A549 (cell line): ENCODE data around the gene SURF1. TPM values are rescaled to one million over a fixed set of nuclear protein-coding genes. Genes with fewer than 3 reads are reported as not detected.

ENCODE experiments used
- ATAC-seq, 2 experiments: fragments of 200-7000 bp in 1 of 2; fragments of >200 bp in 1 of 2; cut with Nextera tagmentation in 1 of 2; cut with Tn5 transposase in 1 of 2; 3 replicates each; pipeline versions ENCODE4 v1.8.0 to v1.9.1; 2018 to 2020; ENCODE audit warnings: mild to moderate bottlenecking in 1 of 2, moderate library complexity in 1 of 2
- CTCF ChIA-PET: fragments of 300-600 bp; sonication (Branson Sonifier 250); formaldehyde crosslinking; extraction: SDS; loops from one replicate; lab custom pipeline; 2021; ENCODE audit warnings: antibody characterized with exemption, inconsistent platforms; lab: Yijun Ruan, JAX
- POLR2A ChIA-PET: fragments of 350-600 bp; formaldehyde crosslinking; extraction: SDS; loops from one replicate; lab custom pipeline; 2021; ENCODE audit warnings: antibody characterized with exemption, inconsistent platforms; lab: Yijun Ruan, JAX
- DNase-seq, 2 experiments: peaks; one replicate each; pipeline versions ENCODE4 v3.0.0 to v3.0.0-alpha.2; 2011 to 2016; ENCODE audit warnings: low read depth in 1 of 2, low spot score in 1 of 2
- FAIRE-seq: peaks from 2 replicates; lab custom pipeline; 2011; peaks lifted over from hg19 to GRCh38; lab: Jason Lieb, UNC
- H3K27ac ChIP-seq, 2 experiments: fragments of >200 bp; sonication (Bioruptor Twin); formaldehyde crosslinking; 3 replicates each; pipeline ENCODE4 v1.5.1; 2016 to 2017
- H3K4me1 ChIP-seq: fragments of >200 bp; sonication (Bioruptor Twin); formaldehyde crosslinking; 3 replicates; pipeline ENCODE4 v1.6.1; 2016
- H3K4me2 ChIP-seq: fragments of >200 bp; sonication (Bioruptor Twin); formaldehyde crosslinking; 3 replicates; pipeline ENCODE4 v1.6.1; 2016
- H3K4me3 ChIP-seq: fragments of >200 bp; sonication (Bioruptor Twin); formaldehyde crosslinking; 3 replicates; pipeline ENCODE4 v1.5.1; 2016
- H3K9me3 ChIP-seq: fragments of >200 bp; sonication (Bioruptor Twin); formaldehyde crosslinking; 3 replicates; pipeline ENCODE4 v1.6.1; 2016
- FOSL2 ChIP-seq, 2 experiments: fragments of 450-650 bp in 1 of 2; fragments of >200 bp in 1 of 2; sonication (Bioruptor Twin) in 1 of 2; formaldehyde crosslinking; IDR thresholded peaks; 2 replicates each; pipeline versions ENCODE4 v1.5.0 to v1.6.1; 2016 to 2020; ENCODE audit warnings: mild to moderate bottlenecking in 1 of 2, moderate library complexity in 1 of 2
- HDAC2 ChIP-seq: fragments of 200-600 bp; sonication (generic); IDR thresholded peaks from 2 replicates; pipeline ENCODE4 v1.6.1; 2016
- HOXB13 ChIP-seq: fragments of 250-450 bp; sonication (Bioruptor Pico); IDR thresholded peaks from 2 replicates; pipeline ENCODE4 v1.5.0; 2020; ENCODE audit warnings: low read depth, mild to moderate bottlenecking, moderate library complexity
- HOXB5 ChIP-seq: fragments of 250-450 bp; sonication (Bioruptor Pico); IDR thresholded peaks from 2 replicates; pipeline ENCODE4 v1.5.0; 2020; ENCODE audit warnings: mild to moderate bottlenecking, moderate library complexity
- JUN ChIP-seq, 2 experiments: fragments of >200 bp; sonication (Bioruptor Twin); formaldehyde crosslinking; IDR thresholded peaks; 2 replicates in 1 of 2; 3 replicates in 1 of 2; pipeline ENCODE4 v1.6.1; 2016 to 2017
- KDM1A ChIP-seq: fragments of 200-600 bp; sonication (generic); IDR thresholded peaks from 2 replicates; pipeline ENCODE4 v1.6.1; 2016; ENCODE audit warnings: low read depth, mild to moderate bottlenecking
- KDM5A ChIP-seq: fragments of 200-600 bp; sonication (generic); IDR thresholded peaks from 2 replicates; pipeline ENCODE4 v1.6.1; 2016; ENCODE audit warnings: antibody characterized with exemption, mild to moderate bottlenecking
- MAZ ChIP-seq: fragments of 150-350 bp; IDR thresholded peaks from 2 replicates; pipeline ENCODE4 v1.6.1; 2014; ENCODE audit warnings: antibody characterized with exemption, low read depth, low read length, borderline replicate concordance
- NFE2L2 ChIP-seq: fragments of 150-350 bp; conservative IDR thresholded peaks from 2 replicates; pipeline ENCODE4 v1.6.1; 2014; ENCODE audit warnings: low read length
- PHF8 ChIP-seq: fragments of 200-600 bp; sonication (generic); IDR thresholded peaks from 2 replicates; pipeline ENCODE4 v1.6.1; 2016; ENCODE audit warnings: low read depth, mild to moderate bottlenecking, antibody characterized with exemption, moderate library complexity, borderline replicate concordance
- POLR2A ChIP-seq: IDR thresholded peaks from 2 replicates; pipeline ENCODE4 v1.6.1; 2012; ENCODE audit warnings: mild to moderate bottlenecking, low read length
- RAD21 ChIP-seq, 2 experiments: fragments of >200 bp in 1 of 2; sonication (Bioruptor Twin) in 1 of 2; formaldehyde crosslinking in 1 of 2; IDR thresholded peaks in 1 of 2; conservative IDR thresholded peaks in 1 of 2; 2 replicates in 1 of 2; 3 replicates in 1 of 2; pipeline ENCODE4 v1.6.1; 2012 to 2018; ENCODE audit warnings: inconsistent platforms in 1 of 2
- RARB ChIP-seq: fragments of 250-450 bp; sonication (Bioruptor Pico); IDR thresholded peaks from 2 replicates; pipeline ENCODE4 v1.8.0; 2021; ENCODE audit warnings: mild to moderate bottlenecking, moderate library complexity
- RCOR1 ChIP-seq: fragments of 150-350 bp; IDR thresholded peaks from 2 replicates; pipeline ENCODE4 v1.6.1; 2014; ENCODE audit warnings: antibody characterized with exemption, low read length, low read depth
- SMC3 ChIP-seq: fragments of >200 bp; sonication (Bioruptor Twin); formaldehyde crosslinking; IDR thresholded peaks from 3 replicates; pipeline ENCODE4 v1.6.1; 2018; ENCODE audit warnings: inconsistent platforms
- ZC3H11A ChIP-seq: fragments of 450-650 bp; IDR thresholded peaks from 2 replicates; pipeline ENCODE4 v1.6.1; 2014; ENCODE audit warnings: antibody characterized with exemption, mild to moderate bottlenecking
- ZFP36 ChIP-seq: fragments of 450-650 bp; IDR thresholded peaks from 2 replicates; pipeline ENCODE4 v1.6.1; 2014; ENCODE audit warnings: borderline replicate concordance; ENCODE audit not compliant: partially characterized antibody
- WGBS: methylation state at CpG from one replicate; pipeline ENCODE4 v1.1.6; 2017; ENCODE audit errors: missing lambda C conversion rate; 5-methylcytosine and 5-hydroxymethylcytosine counted together
- polyA plus RNA-seq, 4 experiments: library from polyadenylated mRNA; depleted of rRNA in 3 of 4; stranded (reverse); fragments of >200 nt; fragmentation: RNase III in 1 of 4; extraction: RNeasy Plus Mini Kit Qiagen cat#74134 plus additional on column Dnase treatment in 1 of 4; gene quantifications; 2 replicates in 3 of 4; 3 replicates in 1 of 4; pipeline ENCODE4 v1.2.3, GENCODE V29; 2011 to 2017
- TF ChIP-seq, protein P1 (sequence below): IDR thresholded peaks from 2 replicates; pipeline ENCODE4 v1.6.1; 2012
- TF ChIP-seq, protein P2 (sequence below): fragments of 250-450 bp; sonication (Bioruptor Pico); IDR thresholded peaks from 2 replicates; pipeline ENCODE4 v1.5.0; 2021; ENCODE audit warnings: mild to moderate bottlenecking, moderate library complexity, borderline replicate concordance
- TF ChIP-seq, protein P3 (sequence below): fragments of 250-450 bp; sonication (Bioruptor Pico); IDR thresholded peaks from 2 replicates; pipeline ENCODE4 v1.5.0; 2020; ENCODE audit warnings: low read depth, mild to moderate bottlenecking, moderate library complexity
- TF ChIP-seq, protein P4 (sequence below): fragments of 450-650 bp; IDR thresholded peaks from 2 replicates; pipeline ENCODE4 v1.6.1; 2014; ENCODE audit warnings: antibody characterized with exemption

SURF1 gene
- polyA plus RNA-seq, 2 of the 4 experiments (the other 2 are of a cell fraction): 28.6 to 47.5 TPM

DNA sequence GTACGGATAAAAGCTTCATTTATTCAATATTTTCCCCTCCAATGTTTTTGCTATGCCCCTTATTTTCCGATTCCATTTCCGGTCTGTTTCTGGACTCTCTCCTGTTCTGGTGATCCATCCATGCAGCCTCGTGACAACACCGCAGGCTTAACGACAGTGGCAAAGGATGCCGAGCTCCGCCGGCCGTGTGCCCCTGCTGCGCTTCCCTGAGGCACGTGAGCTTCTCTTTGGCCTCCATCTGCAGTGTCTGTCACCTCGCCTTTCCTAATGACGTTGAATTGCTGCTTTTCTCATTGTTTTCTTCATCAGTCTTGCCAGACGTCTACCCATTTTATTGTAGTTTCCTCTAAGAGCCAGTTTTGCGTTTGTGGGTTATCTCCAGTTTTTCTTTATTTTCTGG lies 49.0 kb downstream of the SURF1 start:
- no peak for DNase-seq
- ChIA-PET POLR2A (no interaction called here), CTCF (interaction anchor here (0.8 to 2.7 kb wide), 7 partner anchors 11 to 179 kb away, joined by 3 to 11 read pairs (median 3); no protein-coding TSS in a partner anchor)
- ATAC-seq: no peak
- Histone ChIP-seq H3K4me3 (no peak overlapping the region), H3K9me3 (peaks cover 10% of the 10 kb centered on the region; the same call in 2 of the 3 replicates), H3K4me1 (no peaks in the 10 kb centered on the region), H3K4me2 (no peak overlapping the region)
- TF ChIP-seq HDAC2: no peak
- TF ChIP-seq, protein P1, sequence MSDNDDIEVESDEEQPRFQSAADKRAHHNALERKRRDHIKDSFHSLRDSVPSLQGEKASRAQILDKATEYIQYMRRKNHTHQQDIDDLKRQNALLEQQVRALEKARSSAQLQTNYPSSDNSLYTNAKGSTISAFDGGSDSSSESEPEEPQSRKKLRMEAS: no peak
- no peak for TF ChIP-seq NFE2L2
- no peak for TF ChIP-seq HOXB13 (CRISPR knock-in tag)
- TF ChIP-seq, protein P2, sequence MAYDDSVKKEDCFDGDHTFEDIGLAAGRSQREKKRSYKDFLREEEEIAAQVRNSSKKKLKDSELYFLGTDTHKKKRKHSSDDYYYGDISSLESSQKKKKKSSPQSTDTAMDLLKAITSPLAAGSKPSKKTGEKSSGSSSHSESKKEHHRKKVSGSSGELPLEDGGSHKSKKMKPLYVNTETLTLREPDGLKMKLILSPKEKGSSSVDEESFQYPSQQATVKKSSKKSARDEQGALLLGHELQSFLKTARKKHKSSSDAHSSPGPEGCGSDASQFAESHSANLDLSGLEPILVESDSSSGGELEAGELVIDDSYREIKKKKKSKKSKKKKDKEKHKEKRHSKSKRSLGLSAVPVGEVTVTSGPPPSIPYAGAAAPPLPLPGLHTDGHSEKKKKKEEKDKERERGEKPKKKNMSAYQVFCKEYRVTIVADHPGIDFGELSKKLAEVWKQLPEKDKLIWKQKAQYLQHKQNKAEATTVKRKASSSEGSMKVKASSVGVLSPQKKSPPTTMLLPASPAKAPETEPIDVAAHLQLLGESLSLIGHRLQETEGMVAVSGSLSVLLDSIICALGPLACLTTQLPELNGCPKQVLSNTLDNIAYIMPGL: no peak
- no peak for TF ChIP-seq FOSL2 (IDR thresholded peaks at IDR 0.05)
- no peak for TF ChIP-seq FOSL2 (CRISPR knock-in tag; IDR thresholded peaks at IDR 0.05)
- TF ChIP-seq KDM5A: no peak
- no peak for TF ChIP-seq JUN (IDR thresholded peaks at IDR 0.05)
- no peak for TF ChIP-seq RARB
- no peak for TF ChIP-seq HOXB5 (CRISPR knock-in tag)
- TF ChIP-seq ZFP36: no peak
- TF ChIP-seq, all 56 proteins: peak for 0
- FAIRE-seq: no peak
- 73% methylated on average over 16 of the region's 16 CpGs for WGBS
- H3K27ac ChIP-seq: no peak overlapping the region

DNA sequence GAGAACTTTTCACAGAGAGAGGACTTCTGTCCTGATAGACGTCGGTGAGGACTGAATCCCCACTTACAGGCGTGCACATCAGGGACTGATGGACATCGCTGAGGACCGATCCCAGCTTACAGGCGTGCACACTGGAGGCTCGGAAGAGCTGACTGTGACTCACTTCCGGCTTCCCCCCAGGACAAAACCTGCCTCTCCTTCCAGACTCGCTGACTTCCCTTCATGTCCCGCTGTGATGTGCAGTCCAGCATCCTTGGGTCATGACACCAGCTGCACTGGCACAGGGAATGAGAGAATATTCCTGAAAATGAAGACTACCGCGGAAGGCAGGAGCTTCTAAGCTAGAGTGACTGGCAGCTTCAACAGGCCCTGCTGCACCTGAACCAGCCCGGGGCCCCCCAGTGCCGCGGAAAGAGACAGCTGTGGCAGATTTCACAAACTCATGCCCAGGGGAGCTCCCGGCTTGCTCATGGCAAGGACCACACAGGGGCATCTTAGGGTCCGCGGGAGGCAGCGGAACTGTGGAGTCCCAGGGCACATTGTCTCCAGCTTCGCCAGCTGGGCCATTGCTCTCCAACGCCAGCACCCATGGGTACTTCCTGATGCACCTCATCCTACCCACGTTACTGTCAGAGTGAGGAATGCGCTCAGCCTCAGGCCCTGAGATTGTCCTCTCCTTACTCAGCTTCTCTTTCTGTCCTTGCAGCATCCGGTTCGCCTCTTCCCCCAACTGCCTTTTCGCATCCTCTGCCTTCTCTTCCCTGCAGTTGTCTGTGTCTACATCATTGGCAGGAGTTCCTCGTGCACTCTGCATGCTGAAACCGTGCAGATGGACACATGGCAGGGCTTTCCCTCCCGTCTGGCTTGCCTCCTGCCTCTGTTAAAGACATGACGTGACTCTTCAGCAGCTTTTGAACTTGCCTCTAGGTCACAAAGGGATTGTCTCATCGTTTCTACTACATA lies 49.8 kb downstream of the SURF1 start:
- H3K4me3 ChIP-seq: no peak overlapping the region
- no peak overlapping the region for H3K4me2 ChIP-seq
- DNase-seq: no peak
- peaks cover 10% of the 10 kb centered on the region; the same call in 2 of the 3 replicates for H3K9me3 ChIP-seq
- no peak overlapping the region for H3K27ac ChIP-seq
- CTCF ChIA-PET: interaction anchor here (0.6 to 2.7 kb wide), 9 partner anchors 11 to 180 kb away, joined by 3 to 11 read pairs (median 3); no protein-coding TSS in a partner anchor
- POLR2A ChIA-PET: no interaction called here
- no peaks in the 10 kb centered on the region for H3K4me1 ChIP-seq
- no peak for FAIRE-seq
- WGBS: 58% methylated on average over 31 of the region's 31 CpGs
- TF ChIP-seq RCOR1 (no peak), PHF8 (no peak), SMC3 (no peak), ZC3H11A (no peak)
- TF ChIP-seq, protein P3, sequence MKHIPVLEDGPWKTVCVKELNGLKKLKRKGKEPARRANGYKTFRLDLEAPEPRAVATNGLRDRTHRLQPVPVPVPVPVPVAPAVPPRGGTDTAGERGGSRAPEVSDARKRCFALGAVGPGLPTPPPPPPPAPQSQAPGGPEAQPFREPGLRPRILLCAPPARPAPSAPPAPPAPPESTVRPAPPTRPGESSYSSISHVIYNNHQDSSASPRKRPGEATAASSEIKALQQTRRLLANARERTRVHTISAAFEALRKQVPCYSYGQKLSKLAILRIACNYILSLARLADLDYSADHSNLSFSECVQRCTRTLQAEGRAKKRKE (CRISPR knock-in tag): no peak
- TF ChIP-seq, protein P2: no peak
- peak in 1 of 2 experiments; percentile 27; a peak in 3 of 6 replicates for ATAC-seq

DNA sequence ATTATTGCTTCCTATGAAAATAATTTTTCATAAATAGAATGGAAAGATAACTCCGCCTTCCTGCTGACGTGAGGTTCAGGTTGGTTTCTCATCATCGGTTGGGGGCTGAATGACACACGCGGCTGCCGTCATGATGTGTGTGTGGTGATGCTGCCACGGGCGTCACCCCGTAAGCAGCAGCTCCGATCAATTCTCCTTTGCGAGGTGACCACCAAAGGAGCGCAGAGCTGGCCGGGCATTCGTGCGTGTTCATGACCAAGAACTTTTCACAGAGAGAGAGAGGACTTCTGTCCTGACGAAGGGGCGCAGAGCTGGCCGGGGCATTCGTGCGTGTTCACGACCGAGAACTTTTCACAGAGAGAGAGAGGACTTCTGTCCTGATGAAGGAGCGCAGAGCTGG lies 50.6 kb downstream of the SURF1 start:
- Histone ChIP-seq H3K9me3 (peaks cover 10% of the 10 kb centered on the region; the same call in 2 of the 3 replicates), H3K4me2 (no peak overlapping the region), H3K27ac (no peak overlapping the region), H3K4me3 (no peak overlapping the region), H3K4me1 (no peaks in the 10 kb centered on the region)
- ChIA-PET POLR2A (no interaction called here), CTCF (interaction anchor here (1.2 to 2.7 kb wide), 3 partner anchors 24 to 181 kb away, joined by 3 to 11 read pairs (median 3); no protein-coding TSS in a partner anchor)
- DNase-seq (no peak), FAIRE-seq (no peak), ATAC-seq (no peak)
- TF ChIP-seq, protein P4, sequence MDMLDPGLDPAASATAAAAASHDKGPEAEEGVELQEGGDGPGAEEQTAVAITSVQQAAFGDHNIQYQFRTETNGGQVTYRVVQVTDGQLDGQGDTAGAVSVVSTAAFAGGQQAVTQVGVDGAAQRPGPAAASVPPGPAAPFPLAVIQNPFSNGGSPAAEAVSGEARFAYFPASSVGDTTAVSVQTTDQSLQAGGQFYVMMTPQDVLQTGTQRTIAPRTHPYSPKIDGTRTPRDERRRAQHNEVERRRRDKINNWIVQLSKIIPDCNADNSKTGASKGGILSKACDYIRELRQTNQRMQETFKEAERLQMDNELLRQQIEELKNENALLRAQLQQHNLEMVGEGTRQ: no peak
- TF ChIP-seq RAD21 (conservative IDR thresholded peaks at IDR 0.05 in 1 of 2, IDR thresholded peaks at IDR 0.05 in 1 of 2) (no peak), POLR2A (no peak), MAZ (no peak), KDM1A (no peak)
- 77% methylated on average over 18 of the region's 23 CpGs for WGBS
